Erythroblast (primary cell): ENCODE data around the gene WDR36.

ENCODE experiments used
- DNase-seq, 2 experiments: peaks; one replicate each; lab custom pipeline; 2025; lab: John Stamatoyannopoulos, UW
- GATA1 ChIP-seq: IDR thresholded peaks from 2 replicates; pipeline ENCODE4 v1.6.1; 2011; ENCODE audit warnings: low read depth, mild to moderate bottlenecking, control low read depth, low read length, moderate library complexity
- POLR2A ChIP-seq: IDR thresholded peaks from 2 replicates; pipeline ENCODE4 v1.6.1; 2011; ENCODE audit warnings: mild to moderate bottlenecking, low read length

Gene WDR36

DNA sequence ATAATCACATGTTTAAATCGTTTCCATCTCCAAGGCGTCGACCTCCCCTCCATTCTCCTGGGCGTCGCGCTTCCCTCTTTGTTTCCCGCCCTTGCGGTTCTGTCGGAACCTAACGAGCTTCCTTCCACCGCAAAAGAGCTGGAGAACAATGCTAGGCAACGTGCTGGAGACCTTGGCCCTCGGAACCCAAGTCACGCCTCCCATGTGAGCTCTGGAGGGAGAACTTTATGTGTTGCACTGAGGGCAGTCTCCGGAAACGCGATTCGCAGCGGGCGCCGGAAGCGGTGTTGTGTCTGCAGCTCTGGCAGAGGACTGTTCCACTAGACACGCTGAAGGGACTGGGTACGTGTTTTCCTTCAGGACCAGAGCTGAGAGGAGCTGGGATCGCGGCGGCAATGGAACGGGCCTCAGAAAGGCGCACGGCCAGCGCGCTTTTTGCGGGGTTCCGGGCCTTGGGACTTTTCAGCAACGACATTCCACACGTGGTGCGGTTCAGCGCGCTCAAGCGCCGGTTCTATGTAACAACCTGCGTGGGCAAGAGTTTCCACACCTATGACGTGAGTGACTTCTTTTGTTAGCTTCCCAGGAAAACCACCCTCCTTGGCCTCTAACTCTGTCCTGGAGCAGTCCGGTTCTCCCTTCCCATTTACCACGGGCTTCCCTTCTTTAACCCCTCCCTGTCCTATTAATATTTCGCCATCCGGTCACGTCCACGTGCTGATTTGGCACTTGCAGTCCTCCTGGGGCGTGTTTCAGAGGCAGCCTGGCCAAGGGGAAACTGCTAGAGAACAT, at the start of gene WDR36:
TSS of gene WDR36 (plus strand) at position 287 of the 792 bp plus-strand sequence. CDS start at position 396, 109 bp downstream.
- TF ChIP-seq GATA1 (no peak), POLR2A (peak; percentile 84)

DNA sequence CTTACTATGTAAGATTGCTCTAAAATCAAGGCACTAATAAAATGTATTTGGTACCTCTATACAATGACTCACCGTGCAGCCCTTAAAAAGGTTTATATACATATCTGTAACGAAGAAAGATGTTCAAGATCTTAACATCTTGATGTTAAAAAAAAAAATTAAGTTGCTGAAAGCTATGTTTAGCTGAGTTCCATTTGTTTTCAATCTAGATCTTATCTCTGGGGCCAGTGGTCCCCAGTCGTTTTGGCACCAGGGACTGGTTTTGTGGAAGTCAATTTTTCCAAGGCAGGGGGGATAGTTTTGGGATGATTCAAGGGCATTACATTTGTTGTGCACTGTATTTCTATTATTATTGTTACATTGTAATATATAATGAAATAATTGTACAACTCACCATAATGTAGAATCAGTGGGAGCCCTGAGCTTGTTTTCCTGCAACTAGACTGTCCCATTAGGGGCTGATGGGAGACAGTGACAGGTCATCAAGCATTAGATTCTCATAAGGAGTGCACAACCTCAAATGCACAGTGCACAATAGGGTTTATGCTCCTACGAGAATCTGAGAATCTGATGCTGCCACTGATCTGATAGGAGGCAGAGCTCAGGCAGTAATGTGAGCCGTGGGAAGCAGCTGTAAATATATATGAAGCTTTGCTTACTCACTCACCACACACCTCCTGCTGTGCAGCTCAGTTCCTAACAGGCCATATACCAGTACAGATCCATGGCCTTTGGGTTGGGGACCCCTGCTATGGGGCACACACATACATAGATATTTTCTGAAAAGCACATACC, 48.2 kb upstream of the WDR36 start:
- DNase-seq: no peak
- no peak for TF ChIP-seq GATA1
- TF ChIP-seq POLR2A: no peak

More for the DNA sequence above, at the start of gene WDR36:
- peak; percentile 93 to 94 for DNase-seq

DNA sequence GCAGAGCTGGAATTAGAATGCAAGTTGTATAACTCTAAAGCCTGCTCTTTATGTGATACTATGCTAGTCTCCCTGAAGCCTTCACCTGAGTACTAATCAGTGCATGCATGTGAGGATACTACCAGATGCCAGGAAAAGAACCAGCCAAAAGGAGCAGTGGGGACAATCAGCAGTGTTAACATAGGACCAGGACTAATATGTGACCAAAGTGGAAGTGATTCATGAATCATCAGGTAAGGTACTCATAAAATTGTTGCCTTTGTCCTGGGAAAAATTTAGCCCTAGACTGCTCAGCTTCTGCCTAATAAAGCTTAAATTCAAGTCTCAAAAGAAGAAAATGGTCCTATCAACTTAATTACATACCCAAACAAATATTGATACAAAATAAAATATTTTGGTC, 34.1 kb upstream of the WDR36 start:
- TF ChIP-seq POLR2A: no peak
- TF ChIP-seq GATA1: no peak
- DNase-seq: no peak

DNA sequence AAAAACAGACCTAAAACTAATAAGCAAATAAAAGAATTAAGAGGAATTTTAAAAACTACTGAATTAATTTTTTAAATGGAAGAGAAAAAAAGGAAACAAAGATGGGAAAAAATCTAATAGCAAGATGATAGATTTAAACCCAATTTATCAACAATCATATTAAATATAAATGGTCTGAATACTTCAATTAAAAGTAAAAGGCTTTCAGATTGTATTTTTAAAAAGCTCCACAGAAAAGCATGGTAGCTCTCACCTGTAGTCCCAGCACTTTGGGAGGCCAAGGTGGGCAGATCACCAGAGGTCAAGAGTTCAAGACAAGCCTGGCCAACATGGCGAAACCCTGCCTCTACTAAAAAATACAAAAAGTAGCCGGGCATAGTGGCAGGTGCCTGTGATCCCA, 32.0 kb upstream of the WDR36 start:
- no peak for DNase-seq
- TF ChIP-seq POLR2A (no peak), GATA1 (no peak)

DNA sequence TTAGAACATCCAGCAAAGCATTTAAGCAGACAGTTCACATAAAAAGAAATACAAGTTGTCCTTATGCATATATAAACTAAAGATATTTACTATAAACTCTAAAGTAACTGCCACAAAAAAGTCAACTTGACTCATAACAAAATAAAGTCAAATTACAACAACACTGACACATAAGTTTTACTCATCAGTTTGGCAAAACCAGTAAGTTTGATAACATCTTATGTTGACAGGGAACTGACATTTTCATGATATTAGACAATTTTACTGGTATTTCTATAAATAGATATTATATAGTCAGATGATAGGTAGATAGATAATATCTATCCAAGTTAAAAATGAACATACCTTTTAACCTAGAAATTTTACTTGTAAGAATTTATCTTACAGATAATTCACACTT, 30.5 kb upstream of the WDR36 start:
- no peak for TF ChIP-seq POLR2A
- TF ChIP-seq GATA1: no peak
- DNase-seq: no peak

DNA sequence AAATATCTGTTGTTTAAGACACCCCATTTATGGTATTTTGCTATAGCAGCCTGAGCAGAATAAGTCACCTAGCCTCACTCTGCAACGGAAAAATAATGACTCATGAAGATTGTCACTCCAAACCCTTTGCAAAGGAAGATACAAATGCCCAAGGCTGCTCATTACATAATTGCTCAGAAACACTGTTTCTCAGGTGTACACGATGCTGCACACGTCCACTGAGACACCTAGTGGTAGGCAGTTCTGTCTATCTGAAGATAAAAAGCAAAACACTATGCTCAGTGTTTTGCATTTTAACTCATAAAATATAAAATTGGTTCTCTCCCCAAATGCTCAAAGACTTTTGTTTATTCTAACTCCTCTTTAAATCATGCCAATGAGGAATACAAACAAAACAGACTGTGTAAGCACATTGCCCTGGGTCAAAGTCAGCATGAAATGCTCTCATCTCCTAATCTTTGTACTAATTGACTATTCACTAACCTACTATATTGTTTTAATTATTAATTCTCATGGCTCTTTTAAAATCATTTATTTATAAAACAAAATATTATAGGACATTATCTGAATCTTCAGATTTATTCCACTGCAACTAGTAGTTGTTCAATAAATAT, 28.3 kb upstream of the WDR36 start:
- TF ChIP-seq POLR2A (no peak), GATA1 (no peak)

DNA sequence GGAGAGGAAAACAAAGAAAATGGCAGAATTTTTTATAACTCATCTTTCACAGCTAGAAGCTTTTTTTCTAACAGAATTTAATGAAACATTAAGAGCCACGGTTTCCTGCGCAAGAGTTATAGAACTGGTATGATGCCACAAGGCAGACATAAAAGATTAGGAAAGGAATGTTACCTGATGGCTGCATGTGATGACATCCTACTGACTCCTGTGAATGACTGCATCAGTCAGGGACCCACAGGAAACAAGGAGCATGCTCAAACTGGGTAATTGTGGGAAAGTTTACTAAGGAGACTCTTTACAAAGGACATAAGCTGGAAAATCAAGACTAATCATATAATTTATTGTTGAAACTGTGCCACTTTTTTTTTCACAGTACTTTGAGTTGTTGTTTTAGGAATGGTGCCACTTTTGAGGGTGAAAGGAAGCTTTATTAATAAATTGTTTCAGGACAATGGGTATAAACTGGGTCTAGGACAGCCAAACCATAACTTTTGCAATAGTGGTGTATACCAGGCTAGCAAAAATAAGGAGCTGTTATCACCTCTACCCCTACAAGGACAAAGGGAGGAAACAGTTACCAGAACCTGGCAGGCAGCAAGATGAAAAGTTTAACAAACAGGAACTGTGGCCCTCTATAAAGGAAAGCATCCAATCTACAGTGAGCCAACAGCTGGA, 25.7 kb upstream of the WDR36 start:
- no peak for DNase-seq
- TF ChIP-seq GATA1 (no peak), POLR2A (no peak)

More for the DNA sequence above, 28.3 kb upstream of the WDR36 start:
- DNase-seq: no peak

DNA sequence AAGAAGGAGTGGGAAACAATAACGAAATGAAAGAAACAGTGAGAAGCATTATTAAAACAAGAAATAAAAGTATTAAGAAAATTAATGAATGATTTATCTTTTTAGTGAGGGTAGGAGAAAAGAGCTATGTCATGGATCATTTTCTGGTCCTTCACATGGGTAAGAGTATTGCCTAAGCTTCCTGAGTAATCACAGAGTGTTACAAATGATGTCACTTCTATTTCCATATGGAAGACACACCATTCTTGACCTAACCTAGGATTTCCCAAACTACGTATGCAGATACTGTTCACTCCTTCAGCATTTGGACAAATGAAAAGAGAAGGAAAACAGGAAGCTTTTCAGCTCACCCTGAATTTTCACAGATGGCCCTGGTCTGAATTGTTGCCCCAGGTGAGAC, 23.9 kb upstream of the WDR36 start:
- no peak for DNase-seq
- TF ChIP-seq POLR2A (no peak), GATA1 (no peak)

DNA sequence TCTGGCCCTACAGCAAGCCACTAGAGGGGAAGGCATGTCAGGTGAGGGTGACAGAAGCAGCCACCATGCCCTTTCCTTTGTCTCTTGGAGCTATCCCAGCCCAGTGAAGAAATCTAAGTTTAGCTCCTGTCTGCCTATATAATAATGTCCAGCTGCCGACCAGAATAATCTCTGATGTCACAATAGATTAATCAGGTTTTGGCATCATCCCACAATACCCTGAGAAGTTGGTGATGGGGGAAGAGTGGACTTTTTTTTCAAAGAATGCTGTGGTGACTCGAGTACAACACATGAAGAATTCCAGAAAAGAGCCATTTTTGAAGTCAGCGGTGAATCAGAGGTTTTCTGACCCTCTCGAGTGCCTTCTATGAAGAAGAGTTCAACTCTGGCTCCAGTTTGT, 22.3 kb upstream of the WDR36 start:
- TF ChIP-seq GATA1: no peak
- no peak for TF ChIP-seq POLR2A
- DNase-seq: no peak

DNA sequence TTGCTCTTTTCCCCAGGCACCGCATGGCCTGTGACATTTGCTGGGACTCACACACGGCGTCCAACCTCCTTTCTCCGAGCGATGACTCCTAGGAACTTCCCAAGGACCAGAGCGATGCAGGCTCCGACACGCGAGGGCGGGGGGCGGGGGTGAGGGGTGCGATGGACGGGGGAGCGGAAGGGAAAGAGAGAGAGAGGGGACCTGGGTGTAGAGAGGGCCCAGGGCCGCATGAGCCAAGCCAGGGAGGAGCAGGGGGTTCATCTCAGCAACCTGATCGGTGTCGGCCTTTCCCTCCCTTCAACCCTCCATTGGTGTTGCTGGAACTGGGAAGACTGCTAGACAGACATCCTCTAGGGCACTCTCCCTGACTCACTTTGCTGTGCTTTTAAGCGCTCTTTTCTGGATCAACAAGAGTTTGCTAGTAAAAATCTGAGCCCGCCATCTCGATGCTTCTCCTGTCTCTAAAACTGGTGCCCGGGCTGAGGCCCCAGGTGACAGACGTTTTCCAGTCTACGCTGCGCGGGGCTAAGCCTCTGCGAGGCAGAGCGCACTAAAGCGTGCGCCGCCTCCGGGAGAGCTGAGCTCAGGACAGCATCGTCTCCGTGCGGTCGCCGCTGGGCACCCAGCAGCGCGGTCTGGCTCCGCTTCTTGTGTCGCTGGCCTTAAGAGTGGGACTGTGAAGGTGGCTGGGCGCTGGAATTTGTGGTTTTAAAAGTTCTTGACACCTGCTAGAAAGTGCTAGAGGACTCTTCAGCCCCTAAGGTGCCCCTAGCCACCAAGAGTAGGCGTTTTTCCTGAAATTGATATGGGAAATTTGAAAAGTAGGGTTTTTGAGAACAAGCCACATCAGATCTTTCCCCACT, 21.6 kb upstream of the WDR36 start:
- TF ChIP-seq GATA1 (no peak), POLR2A (no peak)
- peak; percentile 3 to 8 for DNase-seq

DNA sequence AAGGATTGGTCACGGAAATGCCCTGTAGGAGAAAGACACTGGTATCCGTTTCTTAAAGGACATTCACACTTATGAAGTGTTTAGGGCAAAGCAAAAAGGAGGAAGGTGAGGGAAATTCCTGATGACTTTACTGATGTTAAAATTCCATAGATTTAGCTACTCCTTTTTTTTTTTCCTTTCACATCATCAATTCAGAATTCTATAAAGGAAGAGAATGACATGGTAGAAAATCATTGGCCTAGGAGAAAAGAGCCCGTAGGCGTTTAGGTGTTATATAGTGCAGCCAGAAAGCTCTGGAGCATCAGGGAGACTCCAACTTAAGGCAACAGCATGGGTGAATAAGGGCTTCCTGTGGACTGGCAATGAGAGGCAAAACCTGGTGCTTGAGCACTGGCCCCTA, 20.7 kb upstream of the WDR36 start, which contains the start of gene TSLP:
TSS of gene TSLP (plus strand) at position 301 of the 400 bp plus-strand sequence. CDS start 178 bp downstream, outside the sequence.
- DNase-seq: no peak
- TF ChIP-seq GATA1: no peak
- no peak for TF ChIP-seq POLR2A

DNA sequence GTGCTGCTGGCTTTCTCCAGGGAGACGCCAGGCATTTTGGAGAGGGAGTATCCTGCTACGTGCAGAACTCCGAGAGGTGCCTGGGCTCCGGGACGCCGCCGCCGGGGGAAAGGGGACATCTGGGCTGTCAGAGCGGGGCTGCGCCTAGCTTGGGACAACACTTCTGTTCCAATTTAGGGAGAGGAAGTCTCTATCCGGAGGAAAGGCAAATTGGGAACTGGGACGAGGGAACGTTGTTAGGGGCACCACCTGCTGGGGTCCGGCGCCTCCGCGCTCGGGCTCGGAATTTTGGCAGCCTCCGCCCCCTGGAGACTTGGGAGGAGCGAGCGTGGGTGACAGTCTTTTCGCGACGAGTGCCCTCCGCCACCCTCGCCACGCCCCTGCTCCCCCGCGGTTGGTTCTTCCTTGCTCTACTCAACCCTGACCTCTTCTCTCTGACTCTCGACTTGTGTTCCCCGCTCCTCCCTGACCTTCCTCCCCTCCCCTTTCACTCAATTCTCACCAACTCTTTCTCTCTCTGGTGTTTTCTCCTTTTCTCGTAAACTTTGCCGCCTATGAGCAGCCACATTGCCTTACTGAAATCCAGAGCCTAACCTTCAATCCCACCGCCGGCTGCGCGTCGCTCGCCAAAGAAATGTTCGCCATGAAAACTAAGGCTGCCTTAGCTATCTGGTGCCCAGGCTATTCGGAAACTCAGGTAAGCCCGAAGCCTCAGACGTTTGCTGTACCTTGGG, 19.0 kb upstream of the WDR36 start:
- TF ChIP-seq POLR2A: no peak
- TF ChIP-seq GATA1: no peak
- peak; percentile 68 to 70 for DNase-seq
